Measurements from ENCODE around the gene CFAP46. TPM values are rescaled to one million over a fixed set of nuclear protein-coding genes. Genes with fewer than 3 reads are reported as not detected.
"Not testable (repeated sequence)": the region's sequence is repeated elsewhere in the genome, so short reads cannot be mapped to it uniquely, and the experiment has no call there.

Gene CFAP46
- total and polyA plus RNA-seq, 2 experiments from 2014 or later, result 2.2 to 2.4 TPM

- WGBS (ENCODE audit: low lambda C conversion rate, missing lambda C conversion rate), result 95% methylated on average over 8 of the region's 8 CpGs
- no peak for TF ChIP-seq EZH2phosphoT487 (IDR thresholded peaks at IDR 0.05; ENCODE audit: low read depth, severe bottlenecking, unreplicated experiment)
- TF ChIP-seq CTCF (IDR thresholded peaks at IDR 0.05; ENCODE audit: poor library complexity), result no peak
- no peak for TF ChIP-seq EZH2 (IDR thresholded peaks at IDR 0.05; ENCODE audit: borderline replicate concordance)
- Histone ChIP-seq H3K9me3 (ENCODE audit: low read depth) (no peaks in the 10 kb centered on the region), H3K27me3 (no peaks in the 10 kb centered on the region), H3K27ac (no peak overlapping the region), H4K20me1 (ENCODE audit: insufficient read depth, poor library complexity, severe bottlenecking) (no peaks in the 10 kb centered on the region), H3K4me3 (no peak overlapping the region), H3K4me1 (ENCODE audit: insufficient read depth) (no peaks in the 10 kb centered on the region), H3K36me3 (replicated peaks; ENCODE audit: insufficient read depth, low read depth) (no peaks in the 10 kb centered on the region), H3K9me2 (replicated peaks; ENCODE audit: insufficient read depth) (no peaks in the 10 kb centered on the region), H2AFZ (no peak overlapping the region), H3K79me2 (no peaks in the 10 kb centered on the region), H3K4me2 (no peak overlapping the region)
- DNase-seq (ENCODE audit: low spot score), result no peak
These were observed 140.3 kb downstream of the CFAP46 start for GRCh38 chr10:132802048-132802447.

- no peaks in the 10 kb centered on the region for H3K36me3 ChIP-seq (replicated peaks; ENCODE audit: insufficient read depth, low read depth)
- H4K20me1 ChIP-seq (ENCODE audit: insufficient read depth, poor library complexity, severe bottlenecking), result no peaks in the 10 kb centered on the region
- no peak overlapping the region for H3K4me3 ChIP-seq
- DNase-seq (ENCODE audit: low spot score), result no peak
- H3K27me3 ChIP-seq, result peaks cover 7% of the 10 kb centered on the region
- no peaks in the 10 kb centered on the region for H3K79me2 ChIP-seq
- no peaks in the 10 kb centered on the region for H3K9me3 ChIP-seq (ENCODE audit: low read depth)
- no peaks in the 10 kb centered on the region for H3K4me1 ChIP-seq (ENCODE audit: insufficient read depth)
- no peak overlapping the region for H3K27ac ChIP-seq
- TF ChIP-seq EZH2 (IDR thresholded peaks at IDR 0.05; ENCODE audit: borderline replicate concordance), result no peak
- TF ChIP-seq EZH2phosphoT487 (IDR thresholded peaks at IDR 0.05; ENCODE audit: low read depth, severe bottlenecking, unreplicated experiment), result no peak
- no peak for TF ChIP-seq CTCF (IDR thresholded peaks at IDR 0.05; ENCODE audit: poor library complexity)
- no peak overlapping the region for H3K4me2 ChIP-seq
- 97% methylated on average over 11 of the region's 11 CpGs for WGBS (ENCODE audit: low lambda C conversion rate, missing lambda C conversion rate)
- no peaks in the 10 kb centered on the region for H3K9me2 ChIP-seq (replicated peaks; ENCODE audit: insufficient read depth)
- no peak overlapping the region for H2AFZ ChIP-seq
These were observed 142.5 kb downstream of the CFAP46 start for GRCh38 chr10:132799865-132800264.

- Histone ChIP-seq H3K36me3 (replicated peaks; ENCODE audit: insufficient read depth, low read depth) (no peaks in the 10 kb centered on the region), H3K9me2 (replicated peaks; ENCODE audit: insufficient read depth) (no peaks in the 10 kb centered on the region), H4K20me1 (ENCODE audit: insufficient read depth, poor library complexity, severe bottlenecking) (no peaks in the 10 kb centered on the region), H3K27me3 (peaks cover 7% of the 10 kb centered on the region), H3K4me2 (no peak overlapping the region), H3K9me3 (ENCODE audit: low read depth) (no peaks in the 10 kb centered on the region), H3K79me2 (no peaks in the 10 kb centered on the region), H3K4me1 (ENCODE audit: insufficient read depth) (no peaks in the 10 kb centered on the region), H3K27ac (no peak overlapping the region), H2AFZ (no peak overlapping the region), H3K4me3 (no peak overlapping the region)
- 98% methylated on average over 15 of the region's 15 CpGs for WGBS (ENCODE audit: low lambda C conversion rate, missing lambda C conversion rate)
- no peak for DNase-seq (ENCODE audit: low spot score)
- TF ChIP-seq EZH2 (IDR thresholded peaks at IDR 0.05; ENCODE audit: borderline replicate concordance) (no peak), EZH2phosphoT487 (IDR thresholded peaks at IDR 0.05; ENCODE audit: low read depth, severe bottlenecking, unreplicated experiment) (no peak)
These were observed 143.5 kb downstream of the CFAP46 start for GRCh38 chr10:132798876-132799275.

- 95% methylated on average over 15 of the region's 21 CpGs for WGBS (ENCODE audit: low lambda C conversion rate, missing lambda C conversion rate)
- Histone ChIP-seq H3K36me3 (replicated peaks; ENCODE audit: insufficient read depth, low read depth) (no peaks in the 10 kb centered on the region), H2AFZ (no peak overlapping the region), H3K9me2 (replicated peaks; ENCODE audit: insufficient read depth) (no peaks in the 10 kb centered on the region), H3K4me2 (no peak overlapping the region), H3K27ac (no peak overlapping the region), H3K4me1 (ENCODE audit: insufficient read depth) (no peaks in the 10 kb centered on the region), H3K27me3 (peaks cover 7% of the 10 kb centered on the region), H3K9me3 (ENCODE audit: low read depth) (no peaks in the 10 kb centered on the region), H4K20me1 (ENCODE audit: insufficient read depth, poor library complexity, severe bottlenecking) (no peaks in the 10 kb centered on the region), H3K79me2 (no peaks in the 10 kb centered on the region), H3K4me3 (no peak overlapping the region)
- no peak for DNase-seq (ENCODE audit: low spot score)
- no peak for TF ChIP-seq EZH2phosphoT487 (IDR thresholded peaks at IDR 0.05; ENCODE audit: low read depth, severe bottlenecking, unreplicated experiment)
- TF ChIP-seq EZH2 (IDR thresholded peaks at IDR 0.05; ENCODE audit: borderline replicate concordance), result no peak
- TF ChIP-seq CTCF (IDR thresholded peaks at IDR 0.05; ENCODE audit: poor library complexity), result no peak
These were observed 144.0 kb downstream of the CFAP46 start for GRCh38 chr10:132798403-132798802.

- not testable (repeated sequence) for H3K27me3 ChIP-seq; H3K9me3 ChIP-seq (ENCODE audit: low read depth); DNase-seq (ENCODE audit: low spot score); H3K36me3 ChIP-seq (replicated peaks; ENCODE audit: insufficient read depth, low read depth); H3K27ac ChIP-seq; H3K79me2 ChIP-seq; H3K4me2 ChIP-seq; H3K4me3 ChIP-seq; H4K20me1 ChIP-seq (ENCODE audit: insufficient read depth, poor library complexity, severe bottlenecking); H2AFZ ChIP-seq; H3K4me1 ChIP-seq (ENCODE audit: insufficient read depth); H3K9me2 ChIP-seq (replicated peaks; ENCODE audit: insufficient read depth)
- 96% methylated on average over 24 of the region's 32 CpGs for whole genome bisulfite sequencing (ENCODE audit: low lambda C conversion rate, missing lambda C conversion rate)
These were observed 144.4 kb downstream of the CFAP46 start for GRCh38 chr10:132797986-132798385.

All from hepatocyte (in vitro differentiated cells).